Astrocyte of the spinal cord (primary cell): ENCODE data around the gene TRIM66.
A peak's percentile ranks its signal among the peaks of the same experiment; 100 is the strongest.

ENCODE experiments used
- DNase-seq: peaks from one replicate; pipeline ENCODE4 v3.0.0; 2011; ENCODE audit warnings: low read depth, low spot score
- H3K4me3 ChIP-seq: 2 replicates; pipeline ENCODE4 v1.5.1; 2011; ENCODE audit warnings: low read depth, mild to moderate bottlenecking, low read length, moderate library complexity
- in situ Hi-C: cut with HindIII; loops from 2 replicates; pipeline ENCODE4 v1.10.0; 2017; ENCODE audit warnings: low sequenced_read_pairs
- TF ChIP-seq, protein P1 (sequence below): IDR thresholded peaks from 2 replicates; pipeline ENCODE4 v1.5.1; 2012; ENCODE audit warnings: low read depth, mild to moderate bottlenecking, low read length, inconsistent platforms

TRIM66 gene

DNA sequence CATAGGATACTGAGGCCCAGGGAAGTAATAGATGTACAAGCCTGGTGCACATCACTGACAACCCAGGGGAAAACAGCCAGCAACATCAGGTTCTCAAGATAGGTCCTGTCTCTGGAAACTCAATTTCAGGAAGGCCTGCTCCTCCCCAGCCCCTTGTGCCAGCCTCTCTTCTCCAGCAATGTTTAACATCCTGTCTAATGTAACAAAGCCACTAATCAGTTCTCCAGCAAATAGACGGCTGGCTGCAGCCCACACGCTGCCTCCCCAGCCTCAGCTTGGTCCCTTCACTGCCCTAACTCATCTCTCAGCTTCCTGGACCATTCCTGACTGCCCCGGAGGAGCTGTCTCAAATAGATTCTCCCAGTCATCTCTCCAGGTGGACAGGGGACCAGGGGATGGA, 37.9 kb upstream of the TRIM66 start:
- DNase-seq, result no peak
- no peak overlapping the region for H3K4me3 ChIP-seq
- TF ChIP-seq, protein P1, sequence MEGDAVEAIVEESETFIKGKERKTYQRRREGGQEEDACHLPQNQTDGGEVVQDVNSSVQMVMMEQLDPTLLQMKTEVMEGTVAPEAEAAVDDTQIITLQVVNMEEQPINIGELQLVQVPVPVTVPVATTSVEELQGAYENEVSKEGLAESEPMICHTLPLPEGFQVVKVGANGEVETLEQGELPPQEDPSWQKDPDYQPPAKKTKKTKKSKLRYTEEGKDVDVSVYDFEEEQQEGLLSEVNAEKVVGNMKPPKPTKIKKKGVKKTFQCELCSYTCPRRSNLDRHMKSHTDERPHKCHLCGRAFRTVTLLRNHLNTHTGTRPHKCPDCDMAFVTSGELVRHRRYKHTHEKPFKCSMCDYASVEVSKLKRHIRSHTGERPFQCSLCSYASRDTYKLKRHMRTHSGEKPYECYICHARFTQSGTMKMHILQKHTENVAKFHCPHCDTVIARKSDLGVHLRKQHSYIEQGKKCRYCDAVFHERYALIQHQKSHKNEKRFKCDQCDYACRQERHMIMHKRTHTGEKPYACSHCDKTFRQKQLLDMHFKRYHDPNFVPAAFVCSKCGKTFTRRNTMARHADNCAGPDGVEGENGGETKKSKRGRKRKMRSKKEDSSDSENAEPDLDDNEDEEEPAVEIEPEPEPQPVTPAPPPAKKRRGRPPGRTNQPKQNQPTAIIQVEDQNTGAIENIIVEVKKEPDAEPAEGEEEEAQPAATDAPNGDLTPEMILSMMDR, result no peak
- in situ Hi-C loops, result no loop called here

DNA sequence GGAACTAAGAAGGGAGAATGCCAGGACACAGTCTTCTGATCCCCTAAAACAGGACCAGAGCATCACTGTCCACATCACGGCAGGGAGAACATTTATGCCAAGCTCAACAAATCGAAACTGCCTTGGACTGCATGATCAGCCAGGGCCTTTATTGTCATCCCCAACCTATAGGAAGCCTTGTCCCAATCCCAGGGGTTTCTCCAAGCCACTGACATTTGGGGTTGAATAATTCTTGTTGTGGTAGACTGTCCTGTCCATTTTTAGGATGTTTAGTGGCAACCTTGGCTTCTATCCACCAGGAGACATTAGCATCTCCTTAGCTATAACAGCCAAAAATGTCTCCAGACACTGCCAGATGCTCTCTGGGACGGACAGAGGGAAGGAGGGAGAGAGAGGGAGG, 37.3 kb upstream of the TRIM66 start:
- in situ Hi-C loops, result no loop called here
- TF ChIP-seq, protein P1, result no peak
- H3K4me3 ChIP-seq, result no peak overlapping the region

GRCh38 chr11:8719211-8719649, 36.8 kb upstream of the TRIM66 start:
- in situ Hi-C loops, result no loop called here
- DNase-seq, result peak; percentile 86
- no peak overlapping the region for H3K4me3 ChIP-seq

More for the DNA sequence above, 37.3 kb upstream of the TRIM66 start:
- no peak for DNase-seq

GRCh38 chr11:8717876-8718753, 35.6 kb upstream of the TRIM66 start:
- H3K4me3 ChIP-seq, result no peak overlapping the region
- DNase-seq, result peak; percentile 89
- in situ Hi-C loops, result no loop called here
- TF ChIP-seq, protein P1, result no peak

More at GRCh38 chr11:8719211-8719649, 36.8 kb upstream of the TRIM66 start:
- TF ChIP-seq, protein P1, result no peak

DNA sequence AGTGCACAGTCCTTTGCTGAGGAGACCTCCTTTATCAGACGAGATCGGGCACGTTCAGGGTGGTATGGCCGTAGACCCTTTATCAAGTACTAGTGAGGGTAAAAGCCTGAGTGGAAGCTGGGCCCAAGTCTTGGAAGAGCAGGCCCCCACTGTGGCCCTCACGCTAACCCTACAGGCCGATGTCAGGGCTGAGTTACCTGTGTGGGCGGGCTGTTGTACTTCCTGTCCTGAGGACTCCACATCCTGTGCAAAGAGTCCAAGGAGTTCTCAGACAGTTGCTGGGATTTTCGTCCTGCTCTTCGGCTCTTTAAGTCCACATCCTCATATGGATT, 35.0 kb upstream of the TRIM66 start:
- TF ChIP-seq, protein P1, result no peak
- DNase-seq, result no peak
- in situ Hi-C loops, result no loop called here
- no peak overlapping the region for H3K4me3 ChIP-seq

DNA sequence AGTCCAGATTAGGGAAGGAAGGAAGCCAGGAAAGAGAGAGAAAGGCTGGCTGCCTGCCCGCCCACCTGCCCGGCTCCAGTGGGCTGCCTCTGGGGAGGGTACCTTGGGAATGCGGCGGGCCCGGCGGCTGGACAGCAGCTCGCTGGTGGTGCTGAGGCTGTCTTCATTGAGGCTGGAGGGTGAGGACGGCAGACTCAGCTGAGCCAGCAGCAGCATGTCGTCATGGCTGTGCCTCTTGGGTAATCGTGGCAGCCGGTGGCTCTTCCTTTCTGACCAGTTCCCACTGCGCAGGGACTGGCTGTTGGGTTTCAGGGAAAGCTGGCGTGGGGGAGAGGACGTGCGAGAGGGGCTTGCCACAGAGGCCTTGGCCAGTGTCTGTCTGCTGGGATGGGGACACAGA, 33.0 kb upstream of the TRIM66 start:
- in situ Hi-C loops, result no loop called here

More for the DNA sequence above, 33.0 kb upstream of the TRIM66 start:
- no peak overlapping the region for H3K4me3 ChIP-seq
- no peak for DNase-seq
- TF ChIP-seq, protein P1, result no peak
